Stimulated activated memory B cell treated with anti-CD40 and anti-IgM and Interleukin-4, amounts not matched to agents 10 μg/mL and 1 μg/mL and 100 μg/mL, for 72 hours (primary cell): Measurements from ENCODE around the gene SMYD2.

Experiments used
- ATAC-seq: fragments of 150-1000 bp; cut with Tn5 transposase; 2 replicates; pipeline ENCODE4 v1.10.0; 2021
- H3K27ac Mint-ChIP-seq: one replicate; pipeline ENCODE4 v1.8.0; 2022; ENCODE audit warnings: mild to moderate bottlenecking, mixed read lengths
- H3K27me3 Mint-ChIP-seq: one replicate; pipeline ENCODE4 v1.8.0; 2022; ENCODE audit warnings: mixed read lengths
- H3K36me3 Mint-ChIP-seq: one replicate; pipeline ENCODE4 v1.8.0; 2022; ENCODE audit warnings: mixed read lengths
- H3K4me1 Mint-ChIP-seq: one replicate; pipeline ENCODE4 v1.8.0; 2022; ENCODE audit warnings: mixed read lengths
- H3K4me3 Mint-ChIP-seq: one replicate; pipeline ENCODE4 v1.8.0; 2022; ENCODE audit warnings: mild to moderate bottlenecking, moderate library complexity, mixed read lengths
- H3K9me3 Mint-ChIP-seq: one replicate; pipeline ENCODE4 v1.8.0; 2022; ENCODE audit warnings: mixed read lengths

Gene SMYD2

GRCh38 chr1:214328770-214329469, 48.0 kb downstream of the SMYD2 start:
- peaks cover 9% of the 10 kb centered on the region for H3K36me3 Mint-ChIP-seq
- H3K27ac Mint-ChIP-seq = no peak overlapping the region
- peak; percentile 88 for ATAC-seq
- no peaks in the 10 kb centered on the region for H3K27me3 Mint-ChIP-seq
- H3K4me1 Mint-ChIP-seq = peaks cover 13% of the 10 kb centered on the region
- H3K4me3 Mint-ChIP-seq = no peak overlapping the region
- no peaks in the 10 kb centered on the region for H3K9me3 Mint-ChIP-seq

- Mint-ChIP-seq H3K27ac (no peak overlapping the region), H3K27me3 (no peaks in the 10 kb centered on the region), H3K9me3 (no peaks in the 10 kb centered on the region), H3K4me1 (peaks cover 13% of the 10 kb centered on the region), H3K36me3 (peaks cover 14% of the 10 kb centered on the region), H3K4me3 (no peak overlapping the region)
- no peak for ATAC-seq
These were observed 48.7 kb downstream of the SMYD2 start for GRCh38 chr1:214329470-214330220.

- H3K4me1 Mint-ChIP-seq = peaks cover 13% of the 10 kb centered on the region
- no peak overlapping the region for H3K4me3 Mint-ChIP-seq
- no peaks in the 10 kb centered on the region for H3K9me3 Mint-ChIP-seq
- H3K27me3 Mint-ChIP-seq = no peaks in the 10 kb centered on the region
- ATAC-seq = no peak
- no peak overlapping the region for H3K27ac Mint-ChIP-seq
- peaks cover 14% of the 10 kb centered on the region for H3K36me3 Mint-ChIP-seq
These were observed 49.3 kb downstream of the SMYD2 start for GRCh38 chr1:214330222-214330621.

- H3K9me3 Mint-ChIP-seq = no peaks in the 10 kb centered on the region
- H3K27ac Mint-ChIP-seq = no peak overlapping the region
- no peaks in the 10 kb centered on the region for H3K27me3 Mint-ChIP-seq
- ATAC-seq = no peak
- H3K4me3 Mint-ChIP-seq = no peak overlapping the region
- peaks cover 14% of the 10 kb centered on the region for H3K36me3 Mint-ChIP-seq
- H3K4me1 Mint-ChIP-seq = peaks cover 13% of the 10 kb centered on the region
These were observed 49.8 kb downstream of the SMYD2 start for GRCh38 chr1:214330715-214331114.

GRCh38 chr1:214331180-214331579, 50.2 kb downstream of the SMYD2 start:
- peaks cover 11% of the 10 kb centered on the region for H3K4me1 Mint-ChIP-seq
- H3K9me3 Mint-ChIP-seq = no peaks in the 10 kb centered on the region
- no peaks in the 10 kb centered on the region for H3K27me3 Mint-ChIP-seq
- ATAC-seq = no peak
- peaks cover 14% of the 10 kb centered on the region for H3K36me3 Mint-ChIP-seq
- no peak overlapping the region for H3K4me3 Mint-ChIP-seq
- no peak overlapping the region for H3K27ac Mint-ChIP-seq

- Mint-ChIP-seq H3K27me3 (no peaks in the 10 kb centered on the region), H3K9me3 (no peaks in the 10 kb centered on the region), H3K27ac (no peak overlapping the region), H3K4me1 (peaks cover 7% of the 10 kb centered on the region), H3K36me3 (peaks cover 20% of the 10 kb centered on the region), H3K4me3 (no peak overlapping the region)
- ATAC-seq = no peak
These were observed 51.0 kb downstream of the SMYD2 start for GRCh38 chr1:214331827-214332423.

GRCh38 chr1:214332946-214333798, 52.2 kb downstream of the SMYD2 start:
- H3K27me3 Mint-ChIP-seq = no peaks in the 10 kb centered on the region
- peaks cover 32% of the 10 kb centered on the region for H3K36me3 Mint-ChIP-seq
- no peak overlapping the region for H3K27ac Mint-ChIP-seq
- no peak overlapping the region for H3K4me3 Mint-ChIP-seq
- no peaks in the 10 kb centered on the region for H3K9me3 Mint-ChIP-seq
- ATAC-seq = no peak
- no peaks in the 10 kb centered on the region for H3K4me1 Mint-ChIP-seq

- Mint-ChIP-seq H3K4me3 (no peak overlapping the region), H3K9me3 (no peaks in the 10 kb centered on the region), H3K36me3 (peaks cover 36% of the 10 kb centered on the region), H3K4me1 (no peaks in the 10 kb centered on the region), H3K27ac (no peak overlapping the region), H3K27me3 (no peaks in the 10 kb centered on the region)
- no peak for ATAC-seq
These were observed 54.6 kb downstream of the SMYD2 start for GRCh38 chr1:214335567-214335966.

GRCh38 chr1:214337015-214337414, 56.1 kb downstream of the SMYD2 start:
- Mint-ChIP-seq H3K9me3 (no peaks in the 10 kb centered on the region), H3K36me3 (peaks cover 31% of the 10 kb centered on the region), H3K4me3 (no peak overlapping the region), H3K27ac (no peak overlapping the region), H3K27me3 (no peaks in the 10 kb centered on the region), H3K4me1 (no peaks in the 10 kb centered on the region)
- no peak for ATAC-seq

GRCh38 chr1:214337511-214337910, 56.6 kb downstream of the SMYD2 start:
- Mint-ChIP-seq H3K9me3 (no peaks in the 10 kb centered on the region), H3K27ac (no peak overlapping the region), H3K4me1 (no peaks in the 10 kb centered on the region), H3K4me3 (no peak overlapping the region), H3K27me3 (no peaks in the 10 kb centered on the region), H3K36me3 (peaks cover 36% of the 10 kb centered on the region)
- no peak for ATAC-seq

GRCh38 chr1:214338212-214338611, 57.3 kb downstream of the SMYD2 start:
- H3K36me3 Mint-ChIP-seq = peaks cover 43% of the 10 kb centered on the region

GRCh38 chr1:214341459-214341858, 60.5 kb downstream of the SMYD2 start:
- Mint-ChIP-seq H3K9me3 (peaks cover 12% of the 10 kb centered on the region), H3K4me3 (no peak overlapping the region), H3K4me1 (no peaks in the 10 kb centered on the region), H3K27ac (no peak overlapping the region), H3K27me3 (no peaks in the 10 kb centered on the region), H3K36me3 (peaks cover 62% of the 10 kb centered on the region)
- ATAC-seq = no peak

More at GRCh38 chr1:214338212-214338611, 57.3 kb downstream of the SMYD2 start:
- Mint-ChIP-seq H3K27me3 (no peaks in the 10 kb centered on the region), H3K4me1 (no peaks in the 10 kb centered on the region), H3K4me3 (no peak overlapping the region), H3K9me3 (no peaks in the 10 kb centered on the region), H3K27ac (no peak overlapping the region)
- ATAC-seq = no peak

- Mint-ChIP-seq H3K27ac (no peak overlapping the region), H3K9me3 (peaks cover 12% of the 10 kb centered on the region), H3K4me1 (no peaks in the 10 kb centered on the region), H3K4me3 (no peak overlapping the region), H3K27me3 (no peaks in the 10 kb centered on the region), H3K36me3 (peaks cover 58% of the 10 kb centered on the region)
- no peak for ATAC-seq
These were observed 61.0 kb downstream of the SMYD2 start for GRCh38 chr1:214341932-214342331.

- Mint-ChIP-seq H3K4me1 (no peaks in the 10 kb centered on the region), H3K36me3 (peaks cover 52% of the 10 kb centered on the region), H3K27ac (no peak overlapping the region), H3K9me3 (peaks cover 12% of the 10 kb centered on the region), H3K4me3 (no peak overlapping the region), H3K27me3 (no peaks in the 10 kb centered on the region)
- no peak for ATAC-seq
These were observed 61.6 kb downstream of the SMYD2 start for GRCh38 chr1:214342525-214342924.

- no peak overlapping the region for H3K4me3 Mint-ChIP-seq
- H3K27me3 Mint-ChIP-seq = no peaks in the 10 kb centered on the region
- peaks cover 38% of the 10 kb centered on the region for H3K36me3 Mint-ChIP-seq
- no peak overlapping the region for H3K27ac Mint-ChIP-seq
- peaks cover 12% of the 10 kb centered on the region for H3K9me3 Mint-ChIP-seq
- H3K4me1 Mint-ChIP-seq = no peaks in the 10 kb centered on the region
- ATAC-seq = no peak
These were observed 63.9 kb downstream of the SMYD2 start for GRCh38 chr1:214344897-214345296.
